SK-N-SH treated with all-trans-retinoic acid at 6 μM for 48 hours (cell line): ENCODE data around the gene IPP.
"Not testable (repeated sequence)": the region's sequence is repeated elsewhere in the genome, so short reads cannot be mapped to it uniquely, and the experiment has no call there.

Source experiments
- ATAC-seq: fragments of 200-7000 bp; cut with Tn5 transposase; 3 replicates; pipeline ENCODE4 v1.9.1; 2020; ENCODE audit warnings: mild to moderate bottlenecking, moderate library complexity
- ARNTL ChIP-seq: fragments of 450-650 bp; formaldehyde crosslinking; IDR thresholded peaks from 2 replicates; pipeline ENCODE4 v1.5.0; 2020; ENCODE audit warnings: low read depth, mild to moderate bottlenecking, moderate library complexity, borderline replicate concordance
- CSDC2 ChIP-seq: fragments of 250-450 bp; sonication (Bioruptor Pico); IDR thresholded peaks from 2 replicates; pipeline ENCODE4 v1.5.0; 2020; ENCODE audit warnings: mild to moderate bottlenecking, moderate library complexity
- ESRRG ChIP-seq: fragments of 250-450 bp; sonication (Bioruptor Pico); IDR thresholded peaks from 2 replicates; pipeline ENCODE4 v1.6.1; 2021; ENCODE audit warnings: mild to moderate bottlenecking
- GLIS3 ChIP-seq: fragments of 250-450 bp; sonication (Bioruptor Pico); IDR thresholded peaks from 2 replicates; pipeline ENCODE4 v1.5.0; 2020; ENCODE audit warnings: mild to moderate bottlenecking, moderate library complexity
- ISL1 ChIP-seq: fragments of 250-450 bp; sonication (Bioruptor Pico); IDR thresholded peaks from 2 replicates; pipeline ENCODE4 v2.1.2; 2022; ENCODE audit warnings: mild to moderate bottlenecking, moderate library complexity
- OSR1 ChIP-seq: fragments of 250-450 bp; sonication (Bioruptor Pico); IDR thresholded peaks from 2 replicates; pipeline ENCODE4 v1.8.0; 2022; ENCODE audit warnings: moderate library complexity, mild to moderate bottlenecking, inconsistent platforms
- PPARA ChIP-seq: fragments of 250-450 bp; sonication (Bioruptor Pico); IDR thresholded peaks from 2 replicates; pipeline ENCODE4 v1.5.0; 2020; ENCODE audit warnings: mild to moderate bottlenecking, borderline replicate concordance
- RARB ChIP-seq: fragments of 250-450 bp; sonication (Bioruptor Pico); IDR thresholded peaks from 2 replicates; pipeline ENCODE4 v1.8.0; 2021; ENCODE audit warnings: mild to moderate bottlenecking, moderate library complexity
- SNAI2 ChIP-seq: fragments of 250-450 bp; sonication (Bioruptor Pico); IDR thresholded peaks from 2 replicates; pipeline ENCODE4 v1.5.0; 2020; ENCODE audit warnings: mild to moderate bottlenecking, moderate library complexity
- TCF4 ChIP-seq: fragments of 250-450 bp; sonication (Bioruptor Pico); IDR thresholded peaks from 2 replicates; pipeline ENCODE4 v1.8.0; 2021; ENCODE audit warnings: mild to moderate bottlenecking, moderate library complexity, borderline replicate concordance
- TOX ChIP-seq: fragments of 250-450 bp; sonication (Bioruptor Pico); IDR thresholded peaks from 2 replicates; pipeline ENCODE4 v1.8.0; 2021; ENCODE audit warnings: mild to moderate bottlenecking, moderate library complexity, borderline replicate concordance
- ZC3H10 ChIP-seq: fragments of 250-450 bp; sonication (Bioruptor Pico); IDR thresholded peaks from 2 replicates; pipeline ENCODE4 v1.5.1; 2021; ENCODE audit warnings: mild to moderate bottlenecking, moderate library complexity
- ZNF565 ChIP-seq: fragments of 450-650 bp; formaldehyde crosslinking; conservative IDR thresholded peaks from 2 replicates; pipeline ENCODE4 v1.5.0; 2020; ENCODE audit warnings: low read depth, mild to moderate bottlenecking, moderate library complexity
- ZNF70 ChIP-seq: fragments of 450-650 bp; formaldehyde crosslinking; IDR thresholded peaks from 2 replicates; pipeline ENCODE4 v1.5.0; 2020; ENCODE audit warnings: mild to moderate bottlenecking, moderate library complexity
- ZNF8 ChIP-seq: fragments of 450-650 bp; formaldehyde crosslinking; IDR thresholded peaks from 2 replicates; pipeline ENCODE4 v1.5.0; 2020; ENCODE audit warnings: mild to moderate bottlenecking, moderate library complexity
- TF ChIP-seq, protein P1 (sequence below): fragments of 250-450 bp; sonication (Bioruptor Pico); IDR thresholded peaks from 2 replicates; pipeline ENCODE4 v1.5.0; 2020; ENCODE audit warnings: mild to moderate bottlenecking, moderate library complexity
- TF ChIP-seq, protein P2 (sequence below): fragments of 250-450 bp; sonication (Bioruptor Pico); IDR thresholded peaks from 2 replicates; pipeline ENCODE4 v1.8.0; 2021; ENCODE audit warnings: low read depth, mild to moderate bottlenecking, moderate library complexity, borderline replicate concordance
- TF ChIP-seq, protein P3 (sequence below): fragments of 250-450 bp; sonication (Bioruptor Pico); IDR thresholded peaks from 2 replicates; pipeline ENCODE4 v1.8.0; 2020; ENCODE audit warnings: mild to moderate bottlenecking, moderate library complexity, borderline replicate concordance
- TF ChIP-seq, protein P4 (sequence below): fragments of 250-450 bp; sonication (Bioruptor Pico); IDR thresholded peaks from 2 replicates; pipeline ENCODE4 v1.5.1; 2021; ENCODE audit warnings: mild to moderate bottlenecking, moderate library complexity

IPP gene

DNA sequence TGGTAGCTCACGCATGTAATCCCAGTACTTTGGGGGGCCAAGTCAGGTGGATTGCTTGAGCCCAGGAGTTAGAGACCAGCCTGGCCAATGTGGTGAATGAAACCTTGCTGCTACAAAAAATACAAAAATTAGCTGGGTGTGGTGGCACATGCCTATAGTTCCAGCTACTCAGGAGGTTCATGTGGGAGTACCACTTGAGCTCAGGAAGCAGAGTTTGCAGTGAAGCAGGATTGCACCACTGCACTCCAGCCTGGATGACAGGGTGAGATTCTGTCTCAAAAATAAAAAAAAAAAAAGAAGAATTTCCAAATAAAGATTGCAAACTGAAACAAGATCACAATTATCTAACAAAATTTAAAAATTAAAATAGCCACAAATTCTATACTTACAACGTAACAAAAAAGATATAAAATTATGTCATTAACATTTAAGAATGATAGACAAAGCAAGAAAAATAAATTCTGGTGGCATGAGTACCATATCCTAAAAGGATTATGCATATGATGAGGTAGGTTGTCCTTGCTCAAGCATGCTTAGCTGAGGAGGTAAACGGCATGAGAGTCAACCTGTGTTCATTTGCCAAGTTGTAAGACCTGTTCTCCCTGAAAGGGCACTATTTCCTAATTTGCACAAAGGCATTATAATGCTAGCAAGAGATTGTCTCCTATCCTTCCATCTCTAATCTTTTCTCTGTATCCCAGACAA, 20.2 kb downstream of the IPP start:
- ATAC-seq: no peak
- TF ChIP-seq TOX (no peak), RARB (CRISPR knock-in tag) (no peak), ZC3H10 (CRISPR knock-in tag) (no peak), ARNTL (CRISPR knock-in tag) (no peak), ISL1 (no peak), ZNF565 (CRISPR knock-in tag) (no peak), CSDC2 (CRISPR knock-in tag) (no peak), TCF4 (CRISPR knock-in tag) (no peak), PPARA (CRISPR knock-in tag) (no peak), SNAI2 (CRISPR knock-in tag) (no peak), GLIS3 (no peak), ZNF70 (no peak), ZNF8 (no peak), ESRRG (CRISPR knock-in tag) (no peak), OSR1 (CRISPR knock-in tag) (no peak)
- TF ChIP-seq, protein P1, sequence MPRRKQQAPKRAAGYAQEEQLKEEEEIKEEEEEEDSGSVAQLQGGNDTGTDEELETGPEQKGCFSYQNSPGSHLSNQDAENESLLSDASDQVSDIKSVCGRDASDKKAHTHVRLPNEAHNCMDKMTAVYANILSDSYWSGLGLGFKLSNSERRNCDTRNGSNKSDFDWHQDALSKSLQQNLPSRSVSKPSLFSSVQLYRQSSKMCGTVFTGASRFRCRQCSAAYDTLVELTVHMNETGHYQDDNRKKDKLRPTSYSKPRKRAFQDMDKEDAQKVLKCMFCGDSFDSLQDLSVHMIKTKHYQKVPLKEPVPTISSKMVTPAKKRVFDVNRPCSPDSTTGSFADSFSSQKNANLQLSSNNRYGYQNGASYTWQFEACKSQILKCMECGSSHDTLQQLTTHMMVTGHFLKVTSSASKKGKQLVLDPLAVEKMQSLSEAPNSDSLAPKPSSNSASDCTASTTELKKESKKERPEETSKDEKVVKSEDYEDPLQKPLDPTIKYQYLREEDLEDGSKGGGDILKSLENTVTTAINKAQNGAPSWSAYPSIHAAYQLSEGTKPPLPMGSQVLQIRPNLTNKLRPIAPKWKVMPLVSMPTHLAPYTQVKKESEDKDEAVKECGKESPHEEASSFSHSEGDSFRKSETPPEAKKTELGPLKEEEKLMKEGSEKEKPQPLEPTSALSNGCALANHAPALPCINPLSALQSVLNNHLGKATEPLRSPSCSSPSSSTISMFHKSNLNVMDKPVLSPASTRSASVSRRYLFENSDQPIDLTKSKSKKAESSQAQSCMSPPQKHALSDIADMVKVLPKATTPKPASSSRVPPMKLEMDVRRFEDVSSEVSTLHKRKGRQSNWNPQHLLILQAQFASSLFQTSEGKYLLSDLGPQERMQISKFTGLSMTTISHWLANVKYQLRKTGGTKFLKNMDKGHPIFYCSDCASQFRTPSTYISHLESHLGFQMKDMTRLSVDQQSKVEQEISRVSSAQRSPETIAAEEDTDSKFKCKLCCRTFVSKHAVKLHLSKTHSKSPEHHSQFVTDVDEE (CRISPR knock-in tag): no peak
- TF ChIP-seq, protein P2, sequence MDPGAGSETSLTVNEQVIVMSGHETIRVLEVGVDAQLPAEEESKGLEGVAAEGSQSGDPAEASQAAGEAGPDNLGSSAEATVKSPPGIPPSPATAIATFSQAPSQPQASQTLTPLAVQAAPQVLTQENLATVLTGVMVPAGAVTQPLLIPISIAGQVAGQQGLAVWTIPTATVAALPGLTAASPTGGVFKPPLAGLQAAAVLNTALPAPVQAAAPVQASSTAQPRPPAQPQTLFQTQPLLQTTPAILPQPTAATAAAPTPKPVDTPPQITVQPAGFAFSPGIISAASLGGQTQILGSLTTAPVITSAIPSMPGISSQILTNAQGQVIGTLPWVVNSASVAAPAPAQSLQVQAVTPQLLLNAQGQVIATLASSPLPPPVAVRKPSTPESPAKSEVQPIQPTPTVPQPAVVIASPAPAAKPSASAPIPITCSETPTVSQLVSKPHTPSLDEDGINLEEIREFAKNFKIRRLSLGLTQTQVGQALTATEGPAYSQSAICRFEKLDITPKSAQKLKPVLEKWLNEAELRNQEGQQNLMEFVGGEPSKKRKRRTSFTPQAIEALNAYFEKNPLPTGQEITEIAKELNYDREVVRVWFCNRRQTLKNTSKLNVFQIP: no peak
- TF ChIP-seq, protein P3, sequence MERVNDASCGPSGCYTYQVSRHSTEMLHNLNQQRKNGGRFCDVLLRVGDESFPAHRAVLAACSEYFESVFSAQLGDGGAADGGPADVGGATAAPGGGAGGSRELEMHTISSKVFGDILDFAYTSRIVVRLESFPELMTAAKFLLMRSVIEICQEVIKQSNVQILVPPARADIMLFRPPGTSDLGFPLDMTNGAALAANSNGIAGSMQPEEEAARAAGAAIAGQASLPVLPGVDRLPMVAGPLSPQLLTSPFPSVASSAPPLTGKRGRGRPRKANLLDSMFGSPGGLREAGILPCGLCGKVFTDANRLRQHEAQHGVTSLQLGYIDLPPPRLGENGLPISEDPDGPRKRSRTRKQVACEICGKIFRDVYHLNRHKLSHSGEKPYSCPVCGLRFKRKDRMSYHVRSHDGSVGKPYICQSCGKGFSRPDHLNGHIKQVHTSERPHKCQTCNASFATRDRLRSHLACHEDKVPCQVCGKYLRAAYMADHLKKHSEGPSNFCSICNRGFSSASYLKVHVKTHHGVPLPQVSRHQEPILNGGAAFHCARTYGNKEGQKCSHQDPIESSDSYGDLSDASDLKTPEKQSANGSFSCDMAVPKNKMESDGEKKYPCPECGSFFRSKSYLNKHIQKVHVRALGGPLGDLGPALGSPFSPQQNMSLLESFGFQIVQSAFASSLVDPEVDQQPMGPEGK (CRISPR knock-in tag): no peak
- TF ChIP-seq, protein P4, sequence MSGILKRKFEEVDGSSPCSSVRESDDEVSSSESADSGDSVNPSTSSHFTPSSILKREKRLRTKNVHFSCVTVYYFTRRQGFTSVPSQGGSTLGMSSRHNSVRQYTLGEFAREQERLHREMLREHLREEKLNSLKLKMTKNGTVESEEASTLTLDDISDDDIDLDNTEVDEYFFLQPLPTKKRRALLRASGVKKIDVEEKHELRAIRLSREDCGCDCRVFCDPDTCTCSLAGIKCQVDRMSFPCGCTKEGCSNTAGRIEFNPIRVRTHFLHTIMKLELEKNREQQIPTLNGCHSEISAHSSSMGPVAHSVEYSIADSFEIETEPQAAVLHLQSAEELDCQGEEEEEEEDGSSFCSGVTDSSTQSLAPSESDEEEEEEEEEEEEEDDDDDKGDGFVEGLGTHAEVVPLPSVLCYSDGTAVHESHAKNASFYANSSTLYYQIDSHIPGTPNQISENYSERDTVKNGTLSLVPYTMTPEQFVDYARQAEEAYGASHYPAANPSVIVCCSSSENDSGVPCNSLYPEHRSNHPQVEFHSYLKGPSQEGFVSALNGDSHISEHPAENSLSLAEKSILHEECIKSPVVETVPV (CRISPR knock-in tag): no peak
- TF ChIP-seq, all 23 proteins: peak for 0

DNA sequence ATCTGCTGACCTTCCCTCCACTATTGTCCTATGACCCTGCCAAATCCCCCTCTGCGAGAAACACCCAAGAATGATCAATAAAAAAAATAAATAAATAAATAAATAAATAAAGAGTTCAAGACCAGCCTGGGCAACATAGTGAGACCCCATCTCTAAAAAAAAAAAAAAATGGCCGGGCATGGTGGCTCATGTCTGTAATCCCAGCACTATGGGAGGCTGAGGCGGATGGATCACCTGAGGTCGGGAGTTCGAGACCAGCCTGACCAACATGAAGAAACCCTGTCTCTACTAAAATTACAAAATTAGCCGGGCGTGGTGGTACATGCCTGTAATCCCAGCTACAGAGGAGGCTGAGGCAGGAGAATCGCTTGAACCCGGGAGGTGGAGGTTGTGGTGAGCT, 24.4 kb downstream of the IPP start:
- not testable (repeated sequence) for ATAC-seq

DNA sequence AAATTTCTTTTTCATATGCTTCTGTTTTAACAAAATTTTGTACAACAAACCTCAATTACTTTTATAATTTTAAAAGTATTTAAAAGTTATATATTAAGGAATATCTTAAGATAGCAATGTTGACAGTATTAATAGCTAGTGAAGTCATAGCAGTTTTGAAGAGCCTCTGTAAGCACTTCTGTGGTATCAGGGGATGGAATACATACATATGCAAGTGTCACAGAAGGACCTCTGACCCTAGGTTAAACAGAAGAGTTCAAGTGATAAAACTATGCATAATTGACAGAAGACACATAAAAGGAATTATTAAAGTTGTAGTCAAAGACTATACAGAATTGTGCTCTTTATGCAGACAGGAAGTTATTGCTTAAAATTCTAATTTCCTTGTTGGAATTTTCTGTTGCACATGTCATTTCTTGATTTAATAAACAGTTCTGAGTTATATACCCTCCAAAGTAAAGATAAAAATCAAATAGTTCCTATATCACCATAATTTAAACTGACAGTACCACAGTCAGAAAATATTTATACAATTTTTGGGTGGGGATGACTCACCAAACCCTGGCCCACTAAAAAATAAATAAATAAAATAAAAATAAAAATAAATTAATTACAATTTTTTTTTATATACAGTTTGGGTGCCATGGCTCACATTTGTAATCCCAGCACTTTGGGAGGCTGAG, 27.1 kb downstream of the IPP start:
- peak; percentile 50 for ATAC-seq
- TF ChIP-seq ISL1 (peak; percentile 40; the same call in 1 of the 2 replicates), ZNF565 (CRISPR knock-in tag) (no peak), ZNF70 (no peak)
- TF ChIP-seq, protein P2: no peak
